Activated CD4-positive, alpha-beta memory T cell treated with anti-CD3 and anti-CD28 coated beads for 36 hours (primary cell): ENCODE data around the gene KATNB1. TPM values are rescaled to one million over a fixed set of nuclear protein-coding genes. Genes with fewer than 3 reads are reported as not detected.
"Not testable (repeated sequence)": the region's sequence is repeated elsewhere in the genome, so short reads cannot be mapped to it uniquely, and the experiment has no call there.

ENCODE experiments used
- CTCF ChIA-PET: fragments of 350-600 bp; sonication (Branson Sonifier 250); formaldehyde crosslinking; loops from one replicate; lab custom pipeline; 2021; ENCODE audit warnings: antibody characterized with exemption, inconsistent platforms; lab: Charles Lee
- POLR2A ChIA-PET: fragments of 350-600 bp; sonication (Branson Sonifier 250); formaldehyde crosslinking; loops from one replicate; lab custom pipeline; 2021; ENCODE audit warnings: antibody characterized with exemption; lab: Charles Lee
- DNase-seq: peaks from one replicate; pipeline ENCODE4 v3.0.0-alpha.2; 2020
- H3K27ac Mint-ChIP-seq: one replicate; pipeline ENCODE4 v1.8.0; 2021; ENCODE audit warnings: mixed read lengths
- H3K27me3 Mint-ChIP-seq: one replicate; pipeline ENCODE4 v1.8.0; 2021; ENCODE audit warnings: mixed read lengths
- H3K36me3 Mint-ChIP-seq: one replicate; pipeline ENCODE4 v1.8.0; 2021; ENCODE audit warnings: mixed read lengths
- H3K4me1 Mint-ChIP-seq: one replicate; pipeline ENCODE4 v1.8.0; 2021; ENCODE audit warnings: low read depth, mixed read lengths
- H3K4me3 Mint-ChIP-seq: one replicate; pipeline ENCODE4 v1.8.0; 2021; ENCODE audit warnings: mild to moderate bottlenecking, mixed read lengths
- H3K9me3 Mint-ChIP-seq: one replicate; pipeline ENCODE4 v1.8.0; 2021; ENCODE audit warnings: mixed read lengths
- intact Hi-C: fragments of 100-400 bp; cut with micrococcal nuclease; formaldehyde crosslinking; loops from one replicate; pipeline ENCODE4 v1.15.1; 2023
- total RNA-seq, 2 experiments: library from RNA; stranded (reverse); gene quantifications; one replicate each; pipeline ENCODE4 v1.2.3, GENCODE V29; 2021

Gene KATNB1
- total RNA-seq, 2 experiments from 2014 or later = 30.6 to 31.6 TPM

- intact Hi-C loops = no loop called here
- no peak overlapping the region for H3K27ac Mint-ChIP-seq
- H3K4me1 Mint-ChIP-seq = no peaks in the 10 kb centered on the region
- H3K9me3 Mint-ChIP-seq = no peaks in the 10 kb centered on the region
- H3K27me3 Mint-ChIP-seq = no peaks in the 10 kb centered on the region
- POLR2A ChIA-PET = no interaction called here
- H3K4me3 Mint-ChIP-seq = no peak overlapping the region
- H3K36me3 Mint-ChIP-seq = no peaks in the 10 kb centered on the region
- CTCF ChIA-PET = no interaction called here
- no peak for DNase-seq
These were observed 38.2 kb downstream of the KATNB1 start for GRCh38 chr16:57773655-57774295.

- intact Hi-C loops = no loop called here
- no peak overlapping the region for H3K27ac Mint-ChIP-seq
- ChIA-PET POLR2A (no interaction called here), CTCF (no interaction called here)
- no peak for DNase-seq
- H3K9me3 Mint-ChIP-seq = no peaks in the 10 kb centered on the region
- no peak overlapping the region for H3K4me3 Mint-ChIP-seq
- no peaks in the 10 kb centered on the region for H3K27me3 Mint-ChIP-seq
- H3K36me3 Mint-ChIP-seq = no peaks in the 10 kb centered on the region
- no peaks in the 10 kb centered on the region for H3K4me1 Mint-ChIP-seq
These were observed 39.2 kb downstream of the KATNB1 start for GRCh38 chr16:57774705-57775285.

GRCh38 chr16:57775661-57776469, 40.3 kb downstream of the KATNB1 start:
- Mint-ChIP-seq H3K4me3 (no peak overlapping the region), H3K9me3 (no peaks in the 10 kb centered on the region), H3K36me3 (no peaks in the 10 kb centered on the region), H3K27ac (no peak overlapping the region), H3K4me1 (no peaks in the 10 kb centered on the region), H3K27me3 (no peaks in the 10 kb centered on the region)
- intact Hi-C loops = no loop called here
- no peak for DNase-seq
- CTCF ChIA-PET = no interaction called here
- POLR2A ChIA-PET = no interaction called here

DNA sequence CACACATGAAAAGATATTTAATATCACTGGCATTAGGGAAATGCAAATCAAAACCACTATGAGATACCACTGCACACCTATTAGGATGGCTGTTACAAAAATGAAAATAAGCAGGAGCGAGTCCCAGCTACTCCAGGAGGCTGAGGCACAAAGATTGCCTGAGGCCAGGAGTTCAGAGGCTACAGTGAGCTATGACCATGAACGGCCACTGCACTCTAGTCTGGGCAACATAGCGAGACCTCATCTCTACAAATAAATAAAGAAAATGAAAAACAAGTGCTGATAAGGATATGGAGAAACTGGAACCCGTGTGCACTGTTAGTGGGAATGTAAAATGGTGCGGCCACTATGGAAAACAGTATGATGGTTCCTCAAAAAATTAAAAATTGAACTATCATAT, 43.1 kb downstream of the KATNB1 start:
- H3K36me3 Mint-ChIP-seq = no peaks in the 10 kb centered on the region
- CTCF ChIA-PET = no interaction called here

DNA sequence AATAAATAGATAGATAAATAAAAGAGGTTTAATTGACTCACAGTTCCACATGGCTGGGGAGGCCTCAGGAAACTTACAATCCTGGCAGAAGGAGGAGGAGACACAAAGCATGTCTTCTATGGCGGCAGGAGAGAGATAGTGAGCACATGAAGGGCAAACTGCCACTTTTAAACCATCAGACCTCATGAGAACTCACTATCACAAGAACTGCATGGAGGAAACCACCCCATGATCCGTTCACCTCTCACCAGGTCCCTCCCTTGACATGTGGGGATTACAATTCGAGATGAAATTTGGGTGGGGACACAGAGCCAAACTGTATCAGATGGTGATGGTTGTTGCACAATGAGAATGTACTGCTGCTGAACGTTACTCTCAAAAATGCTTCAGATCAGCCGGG, 44.3 kb downstream of the KATNB1 start:
- CTCF ChIA-PET, H3K27me3 Mint-ChIP-seq, intact Hi-C loops, DNase-seq, H3K27ac Mint-ChIP-seq, H3K4me3 Mint-ChIP-seq, H3K9me3 Mint-ChIP-seq, H3K4me1 Mint-ChIP-seq, POLR2A ChIA-PET, H3K36me3 Mint-ChIP-seq: not testable (repeated sequence)

More for the DNA sequence above, 43.1 kb downstream of the KATNB1 start:
- Mint-ChIP-seq H3K27ac (no peak overlapping the region), H3K27me3 (no peaks in the 10 kb centered on the region), H3K9me3 (no peaks in the 10 kb centered on the region), H3K4me1 (no peaks in the 10 kb centered on the region), H3K4me3 (no peak overlapping the region)
- intact Hi-C loops = no loop called here
- POLR2A ChIA-PET = no interaction called here
- DNase-seq = no peak

GRCh38 chr16:57781349-57781740, 45.8 kb downstream of the KATNB1 start:
- POLR2A ChIA-PET = no interaction called here
- no peak overlapping the region for H3K4me3 Mint-ChIP-seq
- DNase-seq = no peak
- no peaks in the 10 kb centered on the region for H3K9me3 Mint-ChIP-seq
- H3K27me3 Mint-ChIP-seq = no peaks in the 10 kb centered on the region
- no peak overlapping the region for H3K27ac Mint-ChIP-seq
- H3K4me1 Mint-ChIP-seq = no peaks in the 10 kb centered on the region
- CTCF ChIA-PET = no interaction called here
- no peaks in the 10 kb centered on the region for H3K36me3 Mint-ChIP-seq
- intact Hi-C loops = no loop called here

GRCh38 chr16:57781741-57782606, 46.4 kb downstream of the KATNB1 start:
- intact Hi-C loops = no loop called here
- Mint-ChIP-seq H3K4me3 (no peak overlapping the region), H3K9me3 (no peaks in the 10 kb centered on the region), H3K27ac (no peak overlapping the region), H3K27me3 (no peaks in the 10 kb centered on the region), H3K36me3 (no peaks in the 10 kb centered on the region), H3K4me1 (no peaks in the 10 kb centered on the region)
- DNase-seq = no peak
- POLR2A ChIA-PET = no interaction called here
- CTCF ChIA-PET = interaction anchor here (0.7 to 0.9 kb wide), 2 partner anchors 57 to 206 kb away, joined by 3 read pairs; no protein-coding TSS in a partner anchor

- CTCF ChIA-PET = interaction anchor here (0.7 to 0.9 kb wide), 2 partner anchors 57 to 207 kb away, joined by 3 read pairs; no protein-coding TSS in a partner anchor
- H3K4me3 Mint-ChIP-seq, H3K27me3 Mint-ChIP-seq, H3K27ac Mint-ChIP-seq, H3K4me1 Mint-ChIP-seq, DNase-seq, intact Hi-C loops, H3K36me3 Mint-ChIP-seq, H3K9me3 Mint-ChIP-seq, POLR2A ChIA-PET: not testable (repeated sequence)
These were observed 47.1 kb downstream of the KATNB1 start for GRCh38 chr16:57782607-57783055.

- no peak for DNase-seq
- intact Hi-C loops = no loop called here
- no peaks in the 10 kb centered on the region for H3K4me1 Mint-ChIP-seq
- H3K27me3 Mint-ChIP-seq = no peaks in the 10 kb centered on the region
- CTCF ChIA-PET = no interaction called here
- H3K36me3 Mint-ChIP-seq = no peaks in the 10 kb centered on the region
- no peak overlapping the region for H3K4me3 Mint-ChIP-seq
- no peaks in the 10 kb centered on the region for H3K9me3 Mint-ChIP-seq
- no peak overlapping the region for H3K27ac Mint-ChIP-seq
- POLR2A ChIA-PET = no interaction called here
These were observed 47.5 kb downstream of the KATNB1 start for GRCh38 chr16:57783116-57783515.

DNA sequence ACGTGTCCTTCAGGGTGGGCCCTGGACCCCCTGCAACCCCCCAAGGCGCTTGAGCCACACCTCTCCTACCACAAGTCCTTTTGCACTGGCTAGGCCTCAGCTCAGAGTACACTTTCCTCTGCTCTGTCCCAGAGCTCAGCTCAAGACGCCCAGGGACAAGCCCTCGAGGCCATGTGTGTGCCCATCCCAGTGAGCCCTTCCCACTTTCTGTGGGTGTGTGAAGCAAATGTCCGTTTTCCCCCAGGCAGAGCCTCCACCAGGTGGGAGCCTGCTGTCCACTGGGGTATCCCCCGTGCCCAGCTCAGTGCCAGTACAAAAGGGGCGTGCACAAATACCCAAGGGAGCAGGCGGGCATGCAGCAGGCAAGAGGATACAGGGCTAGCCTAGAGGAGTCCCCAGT, 48.3 kb downstream of the KATNB1 start:
- CTCF ChIA-PET = interaction anchor here (0.6 kb wide), 1 partner anchor 64 kb away, joined by 3 read pairs; no protein-coding TSS in a partner anchor
- Mint-ChIP-seq H3K9me3 (no peaks in the 10 kb centered on the region), H3K27me3 (no peaks in the 10 kb centered on the region), H3K27ac (no peak overlapping the region), H3K36me3 (no peaks in the 10 kb centered on the region), H3K4me3 (no peak overlapping the region), H3K4me1 (no peaks in the 10 kb centered on the region)
- POLR2A ChIA-PET = no interaction called here
- no peak for DNase-seq
- intact Hi-C loops = no loop called here

DNA sequence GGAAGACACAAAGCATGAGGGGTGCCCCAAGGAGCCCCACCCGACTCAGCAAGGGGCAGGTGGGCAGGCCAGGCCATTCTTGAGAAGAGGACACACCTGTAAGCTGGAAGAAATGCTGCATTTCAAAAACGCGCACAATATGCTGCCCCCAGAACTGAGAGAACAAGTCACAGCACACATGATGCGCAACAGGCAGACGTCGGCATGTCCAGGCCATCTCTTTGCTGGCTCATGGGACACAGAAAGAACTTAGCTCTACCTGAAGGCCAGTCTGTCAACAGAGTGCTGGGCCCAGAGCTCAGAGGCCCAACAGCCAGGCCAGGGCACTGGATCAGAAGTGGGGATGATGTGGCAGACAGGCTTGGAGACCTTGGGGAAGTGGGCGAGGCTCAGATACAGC, 48.8 kb downstream of the KATNB1 start:
- ChIA-PET POLR2A (no interaction called here), CTCF (no interaction called here)
- Mint-ChIP-seq H3K4me1 (no peaks in the 10 kb centered on the region), H3K27me3 (no peaks in the 10 kb centered on the region), H3K36me3 (no peaks in the 10 kb centered on the region), H3K27ac (no peak overlapping the region), H3K4me3 (no peak overlapping the region), H3K9me3 (no peaks in the 10 kb centered on the region)
- intact Hi-C loops = no loop called here
- DNase-seq = no peak

GRCh38 chr16:57785385-57785784, 49.8 kb downstream of the KATNB1 start:
- Mint-ChIP-seq H3K27ac (no peak overlapping the region), H3K27me3 (no peaks in the 10 kb centered on the region), H3K36me3 (no peaks in the 10 kb centered on the region), H3K9me3 (no peaks in the 10 kb centered on the region), H3K4me1 (no peaks in the 10 kb centered on the region), H3K4me3 (no peak overlapping the region)
- POLR2A ChIA-PET = no interaction called here
- no peak for DNase-seq
- intact Hi-C loops = no loop called here
- CTCF ChIA-PET = no interaction called here
